DND-41 (cell line): ENCODE measurements around the gene MAML3.

Source experiments
- ATAC-seq: fragments of 200-7000 bp; cut with Tn5 transposase; 3 replicates; pipeline ENCODE4 v1.9.1; 2021; ENCODE audit warnings: low read depth; ENCODE audit not compliant: insufficient read depth
- DNase-seq: peaks from one replicate; pipeline ENCODE4 v3.0.0-alpha.2; 2020
- H2AFZ ChIP-seq: 2 replicates; pipeline ENCODE4 v1.6.0; 2012; ENCODE audit warnings: low read depth, low read length
- H3K27ac ChIP-seq: 2 replicates; pipeline ENCODE4 v1.5.1; 2012; ENCODE audit warnings: low read length, inconsistent platforms
- H3K27me3 ChIP-seq: fragments of 200-600 bp; sonication (generic); 2 replicates; pipeline ENCODE4 v1.6.0; 2012; ENCODE audit warnings: low read length, mild to moderate bottlenecking, inconsistent platforms; ENCODE audit not compliant: insufficient read depth, poor library complexity
- H3K36me3 ChIP-seq: 2 replicates; pipeline ENCODE4 v1.5.1; 2012; ENCODE audit warnings: low read length, inconsistent platforms; ENCODE audit not compliant: insufficient read depth
- H3K4me1 ChIP-seq: 2 replicates; pipeline ENCODE4 v1.5.1; 2012; ENCODE audit warnings: mild to moderate bottlenecking, low read length; ENCODE audit not compliant: insufficient read depth
- H3K4me2 ChIP-seq: 2 replicates; pipeline ENCODE4 v1.6.0; 2012; ENCODE audit warnings: mild to moderate bottlenecking, moderate library complexity, low read length, inconsistent platforms; ENCODE audit not compliant: insufficient read depth
- H3K4me3 ChIP-seq, 2 experiments: fragments of 200-600 bp in 1 of 2; shearing (Covaris generic) in 1 of 2; 2 replicates each; pipeline ENCODE4 v1.5.1; 2012 to 2016; ENCODE audit warnings: inconsistent platforms in 2 of 2, low read length in 2 of 2, mild to moderate bottlenecking in 2 of 2, low read depth in 1 of 2, moderate library complexity in 1 of 2
- H3K79me2 ChIP-seq: 2 replicates; pipeline ENCODE4 v1.6.0; 2012; ENCODE audit warnings: low read length, inconsistent platforms; ENCODE audit not compliant: insufficient read depth
- H3K9ac ChIP-seq: 2 replicates; pipeline ENCODE4 v1.6.0; 2012; ENCODE audit warnings: low read depth, mild to moderate bottlenecking, inconsistent platforms, low read length, moderate library complexity
- H3K9me3 ChIP-seq: 2 replicates; pipeline ENCODE4 v1.5.1; 2012; ENCODE audit warnings: low read length, moderate library complexity, mild to moderate bottlenecking, inconsistent platforms; ENCODE audit not compliant: insufficient read depth, severe bottlenecking
- H4K20me1 ChIP-seq: 2 replicates; pipeline ENCODE4 v1.6.0; 2012; ENCODE audit warnings: low read length; ENCODE audit not compliant: insufficient read depth
- EZH2 ChIP-seq: IDR thresholded peaks from 3 replicates; pipeline ENCODE4 v1.6.1; 2012; ENCODE audit warnings: borderline replicate concordance, low read depth, mild to moderate bottlenecking, moderate library complexity, low read length, inconsistent platforms; ENCODE audit not compliant: severe bottlenecking
- TF ChIP-seq, protein P1 (sequence below): IDR thresholded peaks from 2 replicates; pipeline ENCODE4 v1.5.1; 2012; ENCODE audit warnings: borderline replicate concordance, low read length, moderate library complexity, mild to moderate bottlenecking; ENCODE audit not compliant: poor library complexity, severe bottlenecking; ENCODE audit errors: extremely low read depth

The MAML3 gene

DNA sequence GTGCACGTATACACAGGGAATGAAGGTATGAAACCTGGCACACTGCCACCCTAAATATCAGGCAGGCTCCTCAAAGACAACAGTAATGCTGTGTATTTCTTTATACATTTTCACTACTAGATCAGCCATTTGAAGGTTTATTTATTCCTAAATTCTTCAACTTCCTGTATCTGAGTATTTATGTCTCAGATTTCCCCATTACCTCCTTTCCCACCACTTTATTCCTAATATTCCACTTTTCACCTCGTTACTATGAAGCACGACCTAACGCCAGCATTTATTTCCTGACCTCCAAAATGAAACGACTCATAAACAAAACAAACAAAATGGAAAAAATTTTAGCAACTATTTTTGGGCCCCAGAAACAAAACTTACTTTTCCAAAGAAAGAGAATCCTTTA, 69.6 kb downstream of the MAML3 start:
- H4K20me1 ChIP-seq, result no peaks in the 10 kb centered on the region
- no peak overlapping the region for H3K9ac ChIP-seq
- no peaks in the 10 kb centered on the region for H3K9me3 ChIP-seq
- H2AFZ ChIP-seq, result no peak overlapping the region
- no peak overlapping the region for H3K4me3 ChIP-seq
- H3K4me2 ChIP-seq, result no peak overlapping the region
- H3K27me3 ChIP-seq, result no peaks in the 10 kb centered on the region
- TF ChIP-seq EZH2, result no peak
- TF ChIP-seq, protein P1, sequence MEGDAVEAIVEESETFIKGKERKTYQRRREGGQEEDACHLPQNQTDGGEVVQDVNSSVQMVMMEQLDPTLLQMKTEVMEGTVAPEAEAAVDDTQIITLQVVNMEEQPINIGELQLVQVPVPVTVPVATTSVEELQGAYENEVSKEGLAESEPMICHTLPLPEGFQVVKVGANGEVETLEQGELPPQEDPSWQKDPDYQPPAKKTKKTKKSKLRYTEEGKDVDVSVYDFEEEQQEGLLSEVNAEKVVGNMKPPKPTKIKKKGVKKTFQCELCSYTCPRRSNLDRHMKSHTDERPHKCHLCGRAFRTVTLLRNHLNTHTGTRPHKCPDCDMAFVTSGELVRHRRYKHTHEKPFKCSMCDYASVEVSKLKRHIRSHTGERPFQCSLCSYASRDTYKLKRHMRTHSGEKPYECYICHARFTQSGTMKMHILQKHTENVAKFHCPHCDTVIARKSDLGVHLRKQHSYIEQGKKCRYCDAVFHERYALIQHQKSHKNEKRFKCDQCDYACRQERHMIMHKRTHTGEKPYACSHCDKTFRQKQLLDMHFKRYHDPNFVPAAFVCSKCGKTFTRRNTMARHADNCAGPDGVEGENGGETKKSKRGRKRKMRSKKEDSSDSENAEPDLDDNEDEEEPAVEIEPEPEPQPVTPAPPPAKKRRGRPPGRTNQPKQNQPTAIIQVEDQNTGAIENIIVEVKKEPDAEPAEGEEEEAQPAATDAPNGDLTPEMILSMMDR, result no peak
- H3K27ac ChIP-seq, result no peak overlapping the region
- H3K36me3 ChIP-seq, result no peaks in the 10 kb centered on the region
- DNase-seq (no peak), ATAC-seq (no peak)
- H3K79me2 ChIP-seq, result no peaks in the 10 kb centered on the region
- peaks cover 11% of the 10 kb centered on the region for H3K4me1 ChIP-seq

DNA sequence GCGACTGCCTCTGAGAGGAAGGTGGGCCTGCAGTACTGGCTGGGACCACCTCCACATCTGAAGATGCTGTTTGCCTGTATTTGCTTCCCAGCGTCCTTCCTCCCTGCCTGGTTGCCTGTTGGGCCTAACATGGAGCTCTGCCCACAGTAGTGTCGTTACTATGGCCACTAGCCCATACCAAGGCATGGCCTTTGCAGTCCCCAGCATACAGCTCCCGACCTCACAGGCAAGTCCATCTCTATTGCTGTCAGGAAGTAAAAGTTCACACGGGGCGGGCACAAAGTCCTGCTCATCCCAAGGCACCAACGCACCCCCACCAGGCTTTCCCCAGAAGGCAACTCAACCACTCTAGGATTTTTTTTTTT, 71.6 kb downstream of the MAML3 start:
- Histone ChIP-seq H3K4me2 (no peak overlapping the region), H3K4me3 (no peak overlapping the region), H3K27ac (no peak overlapping the region), H3K9ac (no peak overlapping the region), H3K9me3 (no peaks in the 10 kb centered on the region), H3K79me2 (no peaks in the 10 kb centered on the region), H3K27me3 (no peaks in the 10 kb centered on the region), H3K36me3 (no peaks in the 10 kb centered on the region), H3K4me1 (peaks cover 13% of the 10 kb centered on the region), H2AFZ (no peak overlapping the region), H4K20me1 (no peaks in the 10 kb centered on the region)
- ATAC-seq (no peak), DNase-seq (no peak)
- TF ChIP-seq, protein P1, result no peak
- no peak for TF ChIP-seq EZH2

DNA sequence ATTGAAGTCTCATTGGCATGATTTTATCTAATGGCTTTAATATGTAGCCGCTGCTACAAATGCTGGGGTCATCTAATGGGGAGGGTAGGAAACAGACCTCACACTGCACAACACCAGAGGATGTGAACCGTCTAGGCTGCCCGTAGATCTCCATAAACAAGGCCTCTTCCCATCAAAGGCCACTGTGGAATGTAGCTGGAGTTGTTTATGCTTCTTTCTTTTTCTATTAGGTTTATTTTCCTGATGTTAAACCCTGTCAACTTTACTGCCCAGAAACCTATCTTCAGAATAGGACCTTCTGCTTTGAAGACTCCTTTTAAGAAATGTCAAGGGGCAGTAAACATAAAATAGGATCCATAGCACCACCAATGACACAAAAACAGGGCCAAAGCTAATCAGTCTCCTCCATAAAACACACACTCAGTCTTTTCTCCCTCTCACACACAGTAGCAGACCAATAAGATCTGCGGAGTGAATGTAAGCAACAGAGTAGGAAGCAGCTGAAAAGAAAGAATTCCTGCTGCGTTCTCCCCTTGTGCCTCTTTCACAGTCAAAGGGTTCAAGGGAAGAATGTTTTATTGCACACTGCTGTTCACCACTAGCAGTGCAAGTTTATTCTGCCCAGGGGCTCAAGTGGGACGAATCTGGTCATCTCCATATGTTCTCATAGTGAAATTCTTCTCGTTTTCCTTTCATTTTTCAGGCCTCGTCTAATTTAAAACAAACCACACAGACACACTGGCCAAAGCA, 72.2 kb downstream of the MAML3 start:
- ATAC-seq (no peak), DNase-seq (no peak)
- TF ChIP-seq EZH2, result no peak
- TF ChIP-seq, protein P1, result no peak
- H3K27ac ChIP-seq, result no peak overlapping the region
- no peaks in the 10 kb centered on the region for H3K27me3 ChIP-seq
- no peaks in the 10 kb centered on the region for H3K36me3 ChIP-seq
- H2AFZ ChIP-seq, result no peak overlapping the region
- H4K20me1 ChIP-seq, result no peaks in the 10 kb centered on the region
- H3K9ac ChIP-seq, result no peak overlapping the region
- no peaks in the 10 kb centered on the region for H3K9me3 ChIP-seq
- no peak overlapping the region for H3K4me3 ChIP-seq
- H3K4me1 ChIP-seq, result peaks cover 19% of the 10 kb centered on the region
- no peak overlapping the region for H3K4me2 ChIP-seq
- H3K79me2 ChIP-seq, result no peaks in the 10 kb centered on the region
